AG04449 (cell line): Measurements from ENCODE around the gene RGS13.
"Not testable (repeated sequence)": the region's sequence is repeated elsewhere in the genome, so short reads cannot be mapped to it uniquely, and the experiment has no call there.

Experiments
- CTCF ChIA-PET: fragments of 350-600 bp; formaldehyde crosslinking; extraction: SDS; loops from one replicate; lab custom pipeline; 2021; ENCODE audit warnings: antibody characterized with exemption; lab: Yijun Ruan, JAX
- POLR2A ChIA-PET: fragments of 400-600, 350-600 bp; formaldehyde crosslinking; extraction: SDS; loops from one replicate; lab custom pipeline; 2020; ENCODE audit warnings: antibody characterized with exemption, inconsistent platforms; lab: Yijun Ruan, JAX
- DNase-seq: peaks from one replicate; pipeline ENCODE4 v3.0.0-alpha.2; 2010; ENCODE audit warnings: low read depth, low spot score
- H3K4me3 ChIP-seq: 2 replicates; pipeline ENCODE4 v1.5.1; 2011; ENCODE audit warnings: low read depth, mild to moderate bottlenecking, control low read depth, low read length
- CTCF ChIP-seq: IDR thresholded peaks from one replicate; pipeline ENCODE4 v1.5.1; 2011; ENCODE audit warnings: mild to moderate bottlenecking, moderate library complexity, low read length, control low read depth, inconsistent platforms; ENCODE audit not compliant: insufficient read depth; ENCODE audit errors: missing control alignments

RGS13 gene

DNA sequence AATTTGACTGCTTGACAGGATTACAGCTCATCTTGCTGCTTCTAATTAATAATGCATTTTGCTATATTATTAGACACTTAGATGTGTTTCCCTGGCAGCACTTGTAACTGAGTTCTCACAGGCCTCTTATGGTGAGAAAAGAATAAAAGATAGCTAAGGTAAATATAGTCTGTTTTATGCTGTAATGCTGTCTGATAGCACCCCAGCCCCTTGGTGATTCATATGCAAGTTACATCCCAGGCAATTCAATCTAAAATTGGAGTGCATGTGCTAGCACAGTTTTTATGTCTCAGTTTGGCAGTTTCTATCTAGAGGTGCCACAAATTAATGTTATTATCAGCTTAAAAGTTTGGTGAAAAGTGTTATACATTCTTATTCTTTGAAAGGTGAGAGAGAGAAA is 42.2 kb downstream of the RGS13 start:
- TF ChIP-seq CTCF, result no peak
- ChIA-PET CTCF (no interaction called here), POLR2A (no interaction called here)
- no peak overlapping the region for H3K4me3 ChIP-seq
- DNase-seq, result no peak

- CTCF ChIA-PET, result no interaction called here
- DNase-seq, result no peak
- TF ChIP-seq CTCF, result no peak
- POLR2A ChIA-PET, result no interaction called here
- no peak overlapping the region for H3K4me3 ChIP-seq
These were observed 46.4 kb downstream of the RGS13 start for GRCh38 chr1:192682335-192682734.

DNA sequence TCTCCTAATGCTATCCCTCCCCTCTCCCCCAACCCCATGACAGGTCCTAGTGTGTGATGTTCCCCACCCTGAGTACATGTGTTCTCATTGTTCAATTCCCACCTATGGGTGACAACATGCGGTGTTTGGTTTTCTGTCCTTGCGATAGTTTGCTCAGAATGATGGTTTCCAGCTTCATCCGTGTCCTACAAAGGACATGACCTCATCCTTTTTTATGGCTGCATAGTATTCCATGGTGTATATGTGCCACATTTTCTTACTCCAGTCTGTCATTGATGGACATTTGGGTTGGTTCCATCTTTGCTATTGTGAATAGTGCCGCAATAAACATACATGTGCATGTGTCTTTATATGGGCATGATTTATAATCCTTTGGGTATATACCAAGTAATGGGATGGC is 47.1 kb downstream of the RGS13 start:
- DNase-seq, H3K4me3 ChIP-seq, POLR2A ChIA-PET, CTCF ChIA-PET: not testable (repeated sequence)

- DNase-seq, result no peak
- POLR2A ChIA-PET, result no interaction called here
- no peak for TF ChIP-seq CTCF
- H3K4me3 ChIP-seq, result no peak overlapping the region
- CTCF ChIA-PET, result no interaction called here
These were observed 53.5 kb downstream of the RGS13 start for GRCh38 chr1:192689459-192689858.

DNA sequence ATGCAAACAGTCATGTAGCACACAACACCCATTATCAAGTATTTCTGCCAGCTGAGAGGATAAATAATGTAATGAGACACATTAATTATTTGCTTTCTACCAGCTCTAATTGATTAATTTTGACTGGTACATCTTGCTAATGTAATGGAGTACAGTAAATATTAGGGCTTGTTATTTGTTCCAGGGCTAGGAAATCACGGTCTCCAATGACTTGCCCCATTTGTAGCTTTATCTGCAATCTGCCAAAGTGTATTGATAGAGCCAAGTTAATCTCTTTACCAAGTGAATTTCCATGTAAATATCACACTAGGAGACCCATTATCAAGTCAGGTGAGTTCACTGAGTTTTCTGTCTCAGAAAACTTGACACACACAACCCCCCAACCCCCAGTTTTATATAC is 55.1 kb downstream of the RGS13 start:
- no peak for DNase-seq
- no peak for TF ChIP-seq CTCF
- POLR2A ChIA-PET, result no interaction called here
- no peak overlapping the region for H3K4me3 ChIP-seq
- CTCF ChIA-PET, result no interaction called here

- TF ChIP-seq CTCF, result no peak
- no peak overlapping the region for H3K4me3 ChIP-seq
- ChIA-PET CTCF (no interaction called here), POLR2A (no interaction called here)
- no peak for DNase-seq
These were observed 60.1 kb downstream of the RGS13 start for GRCh38 chr1:192696082-192696481.

- ChIA-PET POLR2A (no interaction called here), CTCF (no interaction called here)
- no peak overlapping the region for H3K4me3 ChIP-seq
- TF ChIP-seq CTCF, result no peak
- DNase-seq, result no peak
These were observed 61.8 kb downstream of the RGS13 start for GRCh38 chr1:192697771-192698170.
